K562 (cell line): ENCODE results near the gene EVA1B.

Experiments
- ATF3 ChIP-seq, 2 experiments: fragments of 450-650 bp in 1 of 2; sonication (generic) in 1 of 2; formaldehyde crosslinking in 1 of 2; IDR thresholded peaks in 1 of 2; conservative IDR thresholded peaks in 1 of 2; 2 replicates each; pipeline versions ENCODE4 v1.6.1 to v1.8.1; 2016 to 2023; ENCODE audit warnings: mild to moderate bottlenecking in 2 of 2, moderate library complexity in 2 of 2, inconsistent platforms in 1 of 2, missing genetic modification reagents in 1 of 2
- CAMTA2 ChIP-seq: fragments of 250-450 bp; sonication (Bioruptor Pico); conservative IDR thresholded peaks from 2 replicates; pipeline ENCODE4 v1.5.1; 2022
- CTCF ChIP-seq, 3 experiments: IDR thresholded peaks in 2 of 3; conservative IDR thresholded peaks in 1 of 3; 2 replicates each; pipeline ENCODE4 v1.5.1; 2011 to 2012; ENCODE audit warnings: low read length in 3 of 3, mild to moderate bottlenecking in 3 of 3, control low read depth in 2 of 3, improper control_type of control experiment in 1 of 3, inconsistent platforms in 1 of 3, low read depth in 1 of 3, mixed read lengths in 1 of 3, moderate library complexity in 1 of 3; ENCODE audit not compliant: insufficient read depth in 2 of 3
- EHMT2 ChIP-seq: fragments of 450-650 bp; IDR thresholded peaks from 2 replicates; pipeline ENCODE4 v1.6.1; 2018; ENCODE audit warnings: antibody characterized with exemption
- ELF1 ChIP-seq: fragments of 200-800 bp; sonication (Bioruptor generic); IDR thresholded peaks from 2 replicates; pipeline ENCODE4 v1.6.1; 2016; ENCODE audit warnings: missing genetic modification characterization, missing compliant biosample characterization
- ESRRA ChIP-seq: fragments of 450-650 bp; IDR thresholded peaks from 2 replicates; pipeline ENCODE4 v1.6.1; 2014; ENCODE audit warnings: low read depth, mild to moderate bottlenecking, moderate library complexity, borderline replicate concordance
- GABPB1 ChIP-seq: sonication (generic); formaldehyde crosslinking; IDR thresholded peaks from 2 replicates; pipeline ENCODE4 v1.8.0; 2022; ENCODE audit warnings: mild to moderate bottlenecking, missing genetic modification reagents
- ILK ChIP-seq: fragments of 450-650 bp; IDR thresholded peaks from 2 replicates; pipeline ENCODE4 v1.6.1; 2016; ENCODE audit warnings: missing genetic modification characterization, low read depth, mild to moderate bottlenecking, missing compliant biosample characterization, moderate library complexity, borderline replicate concordance
- NBN ChIP-seq: fragments of 450-650 bp; IDR thresholded peaks from 2 replicates; pipeline ENCODE4 v1.6.1; 2016; ENCODE audit warnings: low read depth, mild to moderate bottlenecking
- PHF8 ChIP-seq: fragments of 200-600 bp; sonication (generic); IDR thresholded peaks from 2 replicates; pipeline ENCODE4 v1.6.1; 2012; ENCODE audit warnings: mixed run types, mild to moderate bottlenecking, inconsistent platforms, low read length, moderate library complexity, borderline replicate concordance
- POLR2AphosphoS2 ChIP-seq: IDR thresholded peaks from 2 replicates; pipeline ENCODE4 v1.6.1; 2012; ENCODE audit warnings: low read length, improper control_type of control experiment
- SP2 ChIP-seq: IDR thresholded peaks from 2 replicates; pipeline ENCODE4 v1.6.1; 2011; ENCODE audit warnings: mild to moderate bottlenecking, low read depth, low read length, moderate library complexity; ENCODE audit not compliant: poor library complexity, severe bottlenecking; ENCODE audit errors: extremely low read depth
- ZFX ChIP-seq: sonication (generic); formaldehyde crosslinking; IDR thresholded peaks from 2 replicates; pipeline ENCODE4 v1.8.0; 2022; ENCODE audit warnings: mild to moderate bottlenecking, missing genetic modification reagents, moderate library complexity

- no peak for TF ChIP-seq POLR2AphosphoS2
- no peak for TF ChIP-seq CTCF (IDR thresholded peaks at IDR 0.05 in 2 of 3, conservative IDR thresholded peaks at IDR 0.05 in 1 of 3; ENCODE audit: insufficient read depth in 2 of 3, low read depth in 1 of 3, low read length in 3 of 3)
- TF ChIP-seq ZFX (CRISPR knock-in tag) = no peak
- no peak for TF ChIP-seq GABPB1 (CRISPR knock-in tag)
- no peak for TF ChIP-seq ESRRA
- no peak for TF ChIP-seq PHF8
- no peak for TF ChIP-seq ILK (tag)
- TF ChIP-seq EHMT2 = no peak
- no peak for TF ChIP-seq ATF3 (IDR thresholded peaks at IDR 0.05)
- no peak for TF ChIP-seq ATF3 (CRISPR knock-in tag; conservative IDR thresholded peaks at IDR 0.05)
- TF ChIP-seq CAMTA2 (CRISPR knock-in tag) = 0 out of 2 replicates have a peak, but pooled peaks have one; percentile 44
- TF ChIP-seq ELF1 (tag) = 0 out of 2 replicates have a peak, but pooled peaks have one; percentile 28
- no peak for TF ChIP-seq NBN
- TF ChIP-seq SP2 = no peak
Observed at GRCh38 chr1:36320767-36321118, 2.7 kb downstream of the EVA1B start.
